H1 (cell line): ENCODE results near the gene MED23.

Source experiments
- CBX5 ChIP-seq: fragments of 300-800, 300-1000 bp; sonication (generic); IDR thresholded peaks from 2 replicates; pipeline ENCODE4 v1.7.1; 2016; ENCODE audit warnings: antibody characterized with exemption, low read length, low read depth
- CTCF ChIP-seq, 3 experiments: IDR thresholded peaks; 1 replicate in 2 of 3; 2 replicates in 1 of 3; pipeline versions ENCODE4 v1.5.1 to v1.6.1; 2011; ENCODE audit warnings: low read length in 3 of 3, mild to moderate bottlenecking in 3 of 3, inconsistent platforms in 2 of 3, low read depth in 1 of 3, moderate library complexity in 1 of 3; ENCODE audit not compliant: insufficient read depth in 1 of 3; ENCODE audit errors: control extremely low read depth in 1 of 3
- EP300 ChIP-seq, 2 experiments: IDR thresholded peaks; 1 replicate in 1 of 2; 2 replicates in 1 of 2; pipeline ENCODE4 v1.6.1; 2011 to 2012; ENCODE audit warnings: low read depth in 2 of 2, low read length in 2 of 2, mild to moderate bottlenecking in 2 of 2, borderline replicate concordance in 1 of 2, inconsistent platforms in 1 of 2, moderate library complexity in 1 of 2
- JUN ChIP-seq: IDR thresholded peaks from 2 replicates; pipeline ENCODE4 v1.6.1; 2011; ENCODE audit warnings: low read depth, mild to moderate bottlenecking, improper control_type of control experiment, low read length
- KDM1A ChIP-seq: fragments of 200-600, 300-600 bp; sonication (generic); IDR thresholded peaks from 2 replicates; pipeline ENCODE4 v1.7.1; 2016; ENCODE audit warnings: mild to moderate bottlenecking, low read length, borderline replicate concordance
- KDM5A ChIP-seq: fragments of 200-600 bp; IDR thresholded peaks from 2 replicates; pipeline ENCODE4 v1.7.1; 2012; ENCODE audit warnings: mild to moderate bottlenecking, low read length, inconsistent platforms, mixed read lengths
- MAFK ChIP-seq: IDR thresholded peaks from 2 replicates; pipeline ENCODE4 v1.6.1; 2012; ENCODE audit warnings: low read depth, mild to moderate bottlenecking, improper control_type of control experiment, low read length
- NANOG ChIP-seq: IDR thresholded peaks from 2 replicates; pipeline ENCODE4 v1.6.1; 2011; ENCODE audit warnings: low read length, low read depth, mild to moderate bottlenecking, inconsistent platforms; ENCODE audit not compliant: insufficient read depth, poor library complexity, severe bottlenecking
- POLR2A ChIP-seq, 2 experiments: IDR thresholded peaks; 1 replicate in 1 of 2; 2 replicates in 1 of 2; pipeline ENCODE4 v1.6.1; 2011; ENCODE audit warnings: low read depth in 2 of 2, low read length in 2 of 2, mild to moderate bottlenecking in 2 of 2; ENCODE audit errors: control extremely low read depth in 1 of 2
- POLR2AphosphoS5 ChIP-seq: IDR thresholded peaks from 2 replicates; pipeline ENCODE4 v1.6.1; 2011; ENCODE audit warnings: low read depth, low read length
- SP1 ChIP-seq: IDR thresholded peaks from 2 replicates; pipeline ENCODE4 v1.6.1; 2011; ENCODE audit warnings: low read depth, low read length
- SUZ12 ChIP-seq: fragments of 200-600 bp; sonication (generic); IDR thresholded peaks from 2 replicates; pipeline ENCODE4 v1.6.1; 2012; ENCODE audit warnings: mild to moderate bottlenecking, inconsistent platforms, low read length, moderate library complexity, mixed read lengths
- TF ChIP-seq, protein P1 (sequence below): IDR thresholded peaks from 2 replicates; pipeline ENCODE4 v1.6.1; 2011; ENCODE audit warnings: low read length, improper control_type of control experiment

GRCh38 chr6:131642987-131643611 lies 15.1 kb upstream of the MED23 start:
- TF ChIP-seq POLR2A (IDR thresholded peaks at IDR 0.05; ENCODE audit: control extremely low read depth in 1 of 2, low read depth in 2 of 2, low read length in 2 of 2) (no peak), EP300 (IDR thresholded peaks at IDR 0.05; ENCODE audit: borderline replicate concordance in 1 of 2, low read depth in 2 of 2, low read length in 2 of 2) (no peak), SP1 (no peak), CTCF (IDR thresholded peaks at IDR 0.05; ENCODE audit: control extremely low read depth in 1 of 3, insufficient read depth in 1 of 3, low read depth in 1 of 3, low read length in 3 of 3) (no peak), CBX5 (no peak), JUN (no peak), KDM1A (no peak), NANOG (no peak), MAFK (no peak), POLR2AphosphoS5 (no peak), SUZ12 (no peak), KDM5A (no peak)
- TF ChIP-seq, protein P1, sequence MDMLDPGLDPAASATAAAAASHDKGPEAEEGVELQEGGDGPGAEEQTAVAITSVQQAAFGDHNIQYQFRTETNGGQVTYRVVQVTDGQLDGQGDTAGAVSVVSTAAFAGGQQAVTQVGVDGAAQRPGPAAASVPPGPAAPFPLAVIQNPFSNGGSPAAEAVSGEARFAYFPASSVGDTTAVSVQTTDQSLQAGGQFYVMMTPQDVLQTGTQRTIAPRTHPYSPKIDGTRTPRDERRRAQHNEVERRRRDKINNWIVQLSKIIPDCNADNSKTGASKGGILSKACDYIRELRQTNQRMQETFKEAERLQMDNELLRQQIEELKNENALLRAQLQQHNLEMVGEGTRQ = no peak
